K562 (cell line): ENCODE data around the gene RFPL2. TPM values are rescaled to one million over a fixed set of nuclear protein-coding genes. Genes with fewer than 3 reads are reported as not detected.

ENCODE experiments used
- ATAC-seq: fragments of 200-7000 bp; cut with Tn5 transposase; 3 replicates; pipeline ENCODE4 v1.9.1; 2020; ENCODE audit warnings: moderate library complexity
- BruUV-seq: library from RNA; stranded (reverse); fragments of 400-500 nt; replicated peaks from 2 replicates; lab custom pipeline; 2021; lab: Mats Ljungman, UMichigan
- CTCF ChIA-PET: fragments of 300-600 bp; formaldehyde crosslinking; extraction: SDS; loops from one replicate; lab custom pipeline; 2021; ENCODE audit warnings: low intra/inter-chr PET ratio; lab: Yijun Ruan, JAX
- POLR2A ChIA-PET: fragments of 300-600, 350-650 bp; sonication (Branson Sonifier 250); formaldehyde crosslinking; extraction: SDS; loops from one replicate; lab custom pipeline; 2021; ENCODE audit warnings: antibody characterized with exemption, inconsistent platforms; lab: Yijun Ruan, JAX
- DNase-seq, 4 experiments: peaks; one replicate each; pipeline versions ENCODE4 v3.0.0 to v3.0.0-alpha.2; 2011 to 2018; ENCODE audit warnings: low spot score in 3 of 4, mixed read lengths in 3 of 4; ENCODE audit errors: extremely low read depth in 1 of 4
- FAIRE-seq: peaks from 2 replicates; lab custom pipeline; 2011; peaks lifted over from hg19 to GRCh38; lab: Jason Lieb, UNC
- H2AFZ ChIP-seq: 2 replicates; pipeline ENCODE4 v1.6.0; 2011; ENCODE audit warnings: low read depth, low read length, control low read depth, inconsistent platforms
- H3K27ac ChIP-seq: fragments of 200-600 bp; 3 replicates; pipeline ENCODE4 v1.8.0; 2011; ENCODE audit warnings: low read depth, mild to moderate bottlenecking, control low read depth, inconsistent platforms, low read length, moderate library complexity, mixed read lengths; ENCODE audit errors: extremely low read depth
- H3K27me3 ChIP-seq, 2 experiments: fragments of 300-600 bp in 1 of 2; 2 replicates in 1 of 2; 3 replicates in 1 of 2; pipeline versions ENCODE4 v1.6.0 to v1.8.0; 2011; ENCODE audit warnings: inconsistent platforms in 2 of 2, low read length in 2 of 2, mild to moderate bottlenecking in 1 of 2, mixed read lengths in 1 of 2, moderate library complexity in 1 of 2; ENCODE audit not compliant: control insufficient read depth in 2 of 2, insufficient read depth in 2 of 2
- H3K36me3 ChIP-seq: fragments of 300-600 bp; 3 replicates; pipeline ENCODE4 v1.8.0; 2011; ENCODE audit warnings: mild to moderate bottlenecking, low read length, inconsistent platforms; ENCODE audit not compliant: control insufficient read depth, insufficient read depth
- H3K4me1 ChIP-seq, 2 experiments: fragments of 200-600 bp in 1 of 2; replicated peaks in 1 of 2; 2 replicates in 1 of 2; 3 replicates in 1 of 2; pipeline versions ENCODE4 v1.5.1 to v1.8.0; 2011; ENCODE audit warnings: inconsistent platforms in 2 of 2, low read length in 2 of 2, mild to moderate bottlenecking in 1 of 2, mixed read lengths in 1 of 2, moderate library complexity in 1 of 2; ENCODE audit not compliant: control insufficient read depth in 2 of 2, insufficient read depth in 2 of 2
- H3K4me2 ChIP-seq: 2 replicates; pipeline ENCODE4 v1.6.1; 2011; ENCODE audit warnings: low read length, control low read depth, inconsistent platforms, mixed read lengths; ENCODE audit not compliant: insufficient read depth
- H3K4me3 ChIP-seq: fragments of 200-600 bp; sonication (generic), shearing (Covaris generic); 2 replicates; pipeline ENCODE4 v1.5.1; 2016; ENCODE audit warnings: control low read depth, inconsistent platforms
- H3K79me2 ChIP-seq: fragments of 200-600 bp; 3 replicates; pipeline ENCODE4 v1.8.0; 2011; ENCODE audit warnings: low read length, inconsistent platforms; ENCODE audit not compliant: control insufficient read depth, insufficient read depth
- H3K9ac ChIP-seq, 2 experiments: 2 replicates each; pipeline versions ENCODE4 v1.6.0 to v1.6.1; 2011; ENCODE audit warnings: low read depth in 2 of 2, low read length in 2 of 2, control low read depth in 1 of 2, inconsistent platforms in 1 of 2, mild to moderate bottlenecking in 1 of 2, mixed read lengths in 1 of 2; ENCODE audit not compliant: insufficient read depth in 1 of 2
- H3K9me1 ChIP-seq: one replicate; pipeline ENCODE4 v1.6.0; 2011; ENCODE audit warnings: inconsistent platforms, mild to moderate bottlenecking, low read length, moderate library complexity; ENCODE audit not compliant: control insufficient read depth, insufficient read depth
- H3K9me3 ChIP-seq: replicated peaks from 2 replicates; pipeline ENCODE4 v1.5.1; 2011; ENCODE audit warnings: low read depth, low read length, inconsistent platforms; ENCODE audit not compliant: control insufficient read depth, insufficient read depth
- H4K20me1 ChIP-seq: replicated peaks from 2 replicates; pipeline ENCODE4 v1.6.1; 2011; ENCODE audit warnings: low read length, inconsistent platforms, mixed read lengths; ENCODE audit not compliant: control insufficient read depth, insufficient read depth
- ATF6 ChIP-seq: sonication (generic); formaldehyde crosslinking; IDR thresholded peaks from 2 replicates; pipeline ENCODE4 v1.4.0; 2020; ENCODE audit warnings: mild to moderate bottlenecking, missing genetic modification reagents
- CEBPZ ChIP-seq: fragments of 150-350 bp; IDR thresholded peaks from 2 replicates; pipeline ENCODE4 v1.6.1; 2014; ENCODE audit warnings: low read depth, mild to moderate bottlenecking, low read length, borderline replicate concordance
- FOXK1 ChIP-seq: sonication (generic); formaldehyde crosslinking; IDR thresholded peaks from 2 replicates; pipeline ENCODE4 v1.8.0; 2022; ENCODE audit warnings: missing genetic modification reagents, mild to moderate bottlenecking, borderline replicate concordance
- MBD2 ChIP-seq: sonication (generic); IDR thresholded peaks from 2 replicates; pipeline ENCODE4 v1.6.1; 2016; ENCODE audit warnings: low read depth, borderline replicate concordance
- MED1 ChIP-seq: sonication (generic); formaldehyde crosslinking; IDR thresholded peaks from 2 replicates; pipeline ENCODE4 v1.8.1; 2023; ENCODE audit warnings: missing genetic modification reagents, borderline replicate concordance
- POU5F1 ChIP-seq: fragments of 150-350 bp; IDR thresholded peaks from 2 replicates; pipeline ENCODE4 v1.6.1; 2014; ENCODE audit warnings: borderline replicate concordance, low read length, low read depth, mild to moderate bottlenecking; ENCODE audit not compliant: partially characterized antibody
- SRSF9 ChIP-seq: fragments of 200-400 bp; formaldehyde crosslinking; IDR thresholded peaks from 2 replicates; pipeline ENCODE4 v1.6.1; 2017; ENCODE audit warnings: low read depth, low read length, borderline replicate concordance
- ZNF280A ChIP-seq: fragments of 450-650 bp; IDR thresholded peaks from 2 replicates; pipeline ENCODE4 v1.6.1; 2018; ENCODE audit warnings: mild to moderate bottlenecking, low read depth; ENCODE audit not compliant: partially characterized antibody
- ZNF444 ChIP-seq: fragments of 250-450 bp; sonication (Bioruptor Pico); IDR thresholded peaks from 2 replicates; pipeline ENCODE4 v1.4.0; 2020; ENCODE audit warnings: mild to moderate bottlenecking, moderate library complexity
- ZNF639 ChIP-seq, 2 experiments: fragments of 200-800 bp in 1 of 2; sonication (Bioruptor generic) in 1 of 2; sonication (generic) in 1 of 2; formaldehyde crosslinking in 1 of 2; IDR thresholded peaks in 1 of 2; conservative IDR thresholded peaks in 1 of 2; 2 replicates each; pipeline versions ENCODE4 v1.5.0 to v1.6.1; 2016 to 2020; ENCODE audit warnings: missing compliant biosample characterization in 1 of 2, missing genetic modification characterization in 1 of 2, missing genetic modification reagents in 1 of 2
- ZNF778 ChIP-seq: fragments of 450-650 bp; formaldehyde crosslinking; IDR thresholded peaks from 2 replicates; pipeline ENCODE4 v1.4.0; 2020; ENCODE audit warnings: mild to moderate bottlenecking, moderate library complexity
- WGBS: fragments of 100-300 bp; shearing (Covaris generic); methylation state at CpG from one replicate; pipeline ENCODE4 v1.1.6; 2016; ENCODE audit warnings: low coverage, mixed read lengths; ENCODE audit not compliant: insufficient coverage; ENCODE audit errors: missing lambda C conversion rate; 5-methylcytosine and 5-hydroxymethylcytosine counted together
- in situ Hi-C: fragments of 300-500 bp; cut with MboI; formaldehyde crosslinking; loops from 4 replicates; pipeline ENCODE4 v1.15.0; 2018; ENCODE audit warnings: inconsistent platforms, mixed read lengths
- intact Hi-C: fragments of 100-400 bp; cut with micrococcal nuclease; formaldehyde crosslinking; loops from 2 replicates; pipeline ENCODE4 v1.14.2; 2022
- polyA plus RNA-seq, 8 experiments: library from polyadenylated mRNA; depleted of rRNA in 4 of 8; stranded (reverse) in 5 of 8; unstranded in 3 of 8; fragments of >200 nt; fragmentation: Nextera tagmentation in 2 of 8; fragmentation: Illumina TruSeq in 1 of 8; extraction: Ambion mirVana in 2 of 8; extraction: Trizol in 1 of 8; gene quantifications; 2 replicates each; pipeline versions ENCODE4 v1.2.1 to v1.2.3, GENCODE V29; 2011 to 2014; ENCODE audit warnings: inconsistent platforms in 1 of 8, missing spikeins in 1 of 8
- total RNA-seq, 7 experiments: library from RNA; depleted of rRNA in 6 of 7; stranded (reverse); fragments of >200 nt in 6 of 7; fragmentation: Illumina TruSeq in 2 of 7; extraction: Trizol in 2 of 7; gene quantifications; 2 replicates each; pipeline versions ENCODE4 v1.2.1 to v1.2.3, GENCODE V29; 2011 to 2021; ENCODE audit warnings: low replicate concordance in 1 of 7

Gene RFPL2
- total and polyA plus RNA-seq, 9 of the 15 experiments (the other 6 are each of a cell fraction or from before 2014, with no cell fraction given) = not detected

GRCh38 chr22:32175683-32176644 is 28.9 kb downstream of the RFPL2 start:
- no peaks in the 10 kb centered on the region for H3K79me2 ChIP-seq
- intact Hi-C loops (no loop called here), in situ Hi-C loops (no loop called here)
- H3K27ac ChIP-seq = no peak overlapping the region
- H3K4me2 ChIP-seq = no peak overlapping the region
- ATAC-seq = no peak
- H3K27me3 ChIP-seq = peaks cover 7 to 30% of the 10 kb centered on the region in 2 experiments; a peak in 4 of 5 replicates
- WGBS = 11% methylated on average over 9 of the region's 73 CpGs
- H3K36me3 ChIP-seq = no peaks in the 10 kb centered on the region
- H3K9me3 ChIP-seq = no peaks in the 10 kb centered on the region
- FAIRE-seq = no peak
- H3K9me1 ChIP-seq = no peaks in the 10 kb centered on the region
- POLR2A ChIA-PET = no interaction called here
- no TSS peak for BruUV-seq
- no peak overlapping the region for H3K4me3 ChIP-seq
- no peak overlapping the region for H2AFZ ChIP-seq
- H3K9ac ChIP-seq = no peak overlapping the region
- DNase-seq = no peak
- CTCF ChIA-PET = no interaction called here
- H3K4me1 ChIP-seq = no peaks in the 10 kb centered on the region
- no peaks in the 10 kb centered on the region for H4K20me1 ChIP-seq
- TF ChIP-seq MED1 (CRISPR knock-in tag) = no peak
- TF ChIP-seq SRSF9 = no peak
- no peak for TF ChIP-seq ATF6 (CRISPR knock-in tag)
- no peak for TF ChIP-seq POU5F1
- no peak for TF ChIP-seq ZNF639 (CRISPR knock-in tag; conservative IDR thresholded peaks at IDR 0.05 in 1 of 2, IDR thresholded peaks at IDR 0.05 in 1 of 2)
- TF ChIP-seq ZNF444 (CRISPR knock-in tag) = no peak
- TF ChIP-seq FOXK1 (CRISPR knock-in tag) = no peak
- no peak for TF ChIP-seq CEBPZ
- TF ChIP-seq ZNF280A = no peak
- no peak for TF ChIP-seq MBD2
- no peak for TF ChIP-seq ZNF778
